DMS153 treated with DMSO at 0.1 percent for 48 hours (cell line): ENCODE data around the gene ATR.

Experiments used
- DNase-seq: peaks from one replicate; lab custom pipeline; 2025; ENCODE audit not compliant: unreplicated experiment; lab: John Stamatoyannopoulos, UW

ATR gene

DNA sequence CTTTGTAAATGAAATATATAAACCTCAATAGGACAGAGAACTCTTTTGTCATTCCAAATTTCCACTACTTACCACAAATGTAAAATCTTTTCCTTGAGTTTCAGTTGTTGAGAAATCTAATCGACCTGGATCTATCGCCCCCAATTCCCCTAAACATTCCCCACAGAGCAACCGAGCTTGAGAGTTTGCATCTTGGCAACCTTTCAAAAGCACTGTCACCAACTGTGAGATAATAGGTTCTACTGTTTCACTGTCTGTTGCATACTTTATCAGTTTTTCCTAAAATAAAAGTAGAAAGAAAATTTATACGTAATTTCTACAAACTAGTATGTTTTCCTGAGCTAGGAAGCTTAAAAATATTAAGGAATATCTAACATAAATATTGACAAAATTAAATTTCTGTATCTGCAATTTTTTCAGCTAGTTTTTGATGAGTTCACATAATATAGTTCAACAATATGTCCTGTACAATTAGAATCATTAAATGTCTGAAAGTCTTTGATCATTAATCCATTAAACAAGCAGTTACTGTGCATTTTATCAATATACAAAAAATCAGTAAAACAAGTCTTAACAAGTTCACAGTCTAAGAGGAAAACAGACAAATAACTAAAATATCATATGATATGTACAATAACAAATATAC, 54.5 kb downstream of the ATR start:
- no peak for DNase-seq

DNA sequence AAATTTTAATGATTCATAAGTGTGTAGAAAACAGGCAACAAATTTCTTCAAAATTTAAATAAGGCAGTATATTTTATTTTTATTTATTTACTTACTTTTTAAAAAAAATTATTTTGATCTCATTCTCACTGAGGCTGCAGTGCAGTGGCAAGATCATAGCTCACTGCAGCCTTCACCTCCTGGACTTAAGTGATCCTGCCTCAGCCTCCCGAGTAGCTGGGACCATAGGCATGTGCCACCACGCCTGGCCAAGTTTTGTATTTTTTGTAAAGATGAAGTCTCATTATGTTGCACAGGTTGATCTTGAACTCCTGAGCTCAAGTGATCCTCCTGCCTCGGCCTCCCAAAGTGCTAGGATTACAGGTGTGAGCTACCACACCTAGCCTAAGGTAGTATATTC, 69.5 kb downstream of the ATR start:
- DNase-seq, result no peak

- no peak for DNase-seq
Measured at GRCh38 chr3:142507241-142507640, 71.3 kb downstream of the ATR start.

DNA sequence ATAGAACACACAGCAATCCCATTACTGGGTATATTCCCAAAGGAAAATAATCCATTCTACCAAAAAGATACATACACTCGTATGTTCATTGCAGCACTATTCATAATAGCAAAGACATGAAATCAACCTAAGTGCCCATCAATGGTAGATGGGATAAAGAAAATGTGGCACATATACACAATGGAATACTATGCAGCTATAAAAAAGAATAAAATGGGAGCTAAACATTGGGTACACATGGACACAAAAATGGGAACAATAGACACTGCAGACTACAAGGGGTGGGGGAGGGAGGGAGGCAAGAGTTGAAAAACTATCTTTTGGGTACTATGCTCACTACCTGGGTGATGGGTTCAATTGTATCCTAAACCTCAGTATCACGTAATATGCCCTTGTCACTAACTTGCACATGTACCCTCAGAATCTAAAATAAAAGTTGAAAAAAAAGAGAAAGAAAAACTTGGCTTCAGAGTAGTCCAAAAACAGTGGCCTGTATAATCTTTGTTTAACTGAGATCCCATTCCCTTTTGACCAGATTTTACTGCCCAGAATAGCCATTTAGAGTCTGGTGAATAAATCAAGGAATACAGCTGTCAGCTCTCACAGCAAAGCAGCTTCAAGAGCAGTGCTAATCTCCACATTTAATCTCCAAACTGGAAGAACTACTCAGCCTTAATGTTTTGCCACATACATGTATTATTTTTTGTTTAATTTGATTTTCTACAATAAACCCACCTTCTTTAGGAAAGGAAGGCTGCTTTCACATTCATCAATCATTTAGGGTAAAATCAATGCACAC, 76.1 kb downstream of the ATR start:
- no peak for DNase-seq

GRCh38 chr3:142501004-142501926, 77.3 kb downstream of the ATR start:
- DNase-seq, result no peak

GRCh38 chr3:142500211-142500610, 78.3 kb downstream of the ATR start:
- no peak for DNase-seq

DNA sequence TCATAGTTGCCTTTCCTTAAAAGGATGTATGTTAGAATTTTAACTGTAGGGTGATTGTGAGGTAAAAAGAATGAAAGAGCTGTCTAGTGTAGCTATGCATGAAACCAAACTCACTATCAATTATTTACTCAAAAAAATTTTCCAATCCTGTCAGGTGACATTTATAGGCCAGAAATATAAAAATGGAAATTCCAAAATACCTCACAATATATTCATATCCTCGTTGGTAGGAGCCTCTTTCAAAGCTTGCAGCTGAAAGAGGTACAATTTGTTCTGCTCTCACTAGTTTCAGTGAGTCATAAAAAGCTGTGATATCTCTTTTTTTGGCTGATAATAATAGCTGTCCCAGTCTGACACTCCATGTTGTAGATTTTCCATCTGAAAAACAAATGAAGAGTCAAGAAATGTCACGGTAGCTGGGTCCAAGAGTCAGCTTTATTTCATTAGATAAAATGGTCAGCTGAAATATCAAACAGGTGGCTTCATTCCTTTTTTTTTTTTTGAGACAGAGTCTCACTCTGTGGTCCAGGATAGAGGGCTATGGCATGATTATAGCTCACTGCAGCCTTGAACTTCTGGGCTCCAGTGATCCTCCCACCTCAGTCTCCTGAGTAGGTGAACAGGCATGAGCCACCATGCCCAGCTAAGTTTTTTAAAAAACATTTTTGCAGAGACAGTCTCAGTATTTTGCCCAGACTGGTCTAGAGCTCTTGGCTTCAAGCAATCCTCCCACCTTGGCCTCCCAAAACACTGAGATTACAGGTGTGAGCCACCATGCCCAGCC, 79.9 kb downstream of the ATR start:
- DNase-seq, result no peak

GRCh38 chr3:142497729-142498128, 80.8 kb downstream of the ATR start:
- no peak for DNase-seq

DNA sequence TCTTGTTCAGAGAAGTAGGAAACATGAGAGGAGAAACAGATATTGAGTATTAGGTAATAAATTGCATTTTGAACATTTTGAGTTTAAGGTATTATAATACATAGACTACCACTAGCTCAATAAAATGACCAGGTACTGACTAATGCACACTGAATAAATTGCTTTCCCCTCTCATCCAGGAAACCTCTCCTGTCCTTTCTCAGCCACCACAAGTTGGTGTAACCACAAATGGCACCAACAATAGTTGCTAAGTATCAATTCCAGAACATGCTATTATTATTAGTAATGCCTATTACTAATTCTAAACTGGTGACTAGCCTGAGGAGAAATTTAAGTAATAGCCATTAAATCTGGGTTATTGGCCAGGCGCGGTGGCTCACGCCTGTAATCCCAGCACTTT, 83.4 kb downstream of the ATR start:
- no peak for DNase-seq

DNA sequence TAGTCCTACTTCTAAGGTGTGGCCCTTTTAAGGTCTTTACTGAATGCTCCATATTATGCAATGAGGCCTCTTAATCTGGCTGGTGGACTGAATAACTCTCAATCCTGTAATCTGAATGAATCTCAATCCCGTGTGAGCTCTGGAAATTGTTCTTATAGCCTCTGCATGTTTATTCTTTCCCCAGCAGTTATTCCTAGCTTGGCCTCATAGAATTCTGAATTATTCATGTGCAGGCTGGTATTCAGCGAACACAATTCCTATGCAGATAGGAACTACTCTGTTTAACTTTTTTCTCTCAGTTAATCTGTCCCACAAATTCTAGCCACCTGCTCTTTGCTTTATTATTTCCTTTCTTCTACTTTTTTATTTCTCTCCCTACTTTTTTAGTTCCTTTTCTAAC, 86.3 kb downstream of the ATR start:
- no peak for DNase-seq

DNA sequence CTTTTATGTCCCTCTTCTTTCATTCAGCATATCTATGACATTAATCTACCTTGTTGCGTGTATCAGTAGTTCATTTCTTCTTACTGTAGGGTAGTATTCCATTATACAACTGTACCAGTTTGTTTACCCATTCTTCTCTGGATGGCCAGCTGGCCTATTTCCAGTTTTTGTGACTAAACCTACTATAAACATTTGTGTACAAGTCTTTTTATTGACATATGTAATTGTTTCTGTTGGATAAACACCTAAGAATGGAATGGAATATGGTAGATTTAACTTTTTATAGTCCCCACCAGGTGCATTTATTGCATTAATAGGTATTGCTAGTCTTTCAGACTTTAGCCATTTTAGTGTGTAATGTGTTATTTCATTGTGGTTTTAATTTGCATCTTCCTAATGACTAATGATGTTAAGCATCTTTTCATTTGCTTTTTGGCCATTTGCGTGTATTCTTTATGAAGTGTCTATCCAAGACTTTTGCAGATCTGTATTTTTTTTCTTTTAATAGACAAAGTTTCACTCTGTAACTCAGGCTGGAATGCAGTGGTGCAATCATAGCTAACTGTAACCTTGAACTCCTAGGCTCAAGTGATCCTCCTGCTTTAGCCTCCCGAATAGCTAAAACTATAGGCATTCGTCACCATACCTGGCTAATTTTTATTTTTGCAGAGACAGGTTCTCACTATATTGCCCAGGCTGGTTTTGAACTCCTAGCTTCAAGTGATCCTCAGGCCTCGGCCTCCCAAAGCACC, 88.8 kb downstream of the ATR start:
- DNase-seq, result no peak

- DNase-seq, result no peak
Measured at GRCh38 chr3:142484912-142485435, 93.6 kb downstream of the ATR start.

GRCh38 chr3:142481196-142481595, 97.3 kb downstream of the ATR start:
- DNase-seq, result no peak

GRCh38 chr3:142470826-142471225, 107.7 kb downstream of the ATR start:
- no peak for DNase-seq

- DNase-seq, result no peak
Measured at GRCh38 chr3:142468456-142468855, 110.1 kb downstream of the ATR start.

- no peak for DNase-seq
Measured at GRCh38 chr3:142467768-142468167, 110.8 kb downstream of the ATR start.

DNA sequence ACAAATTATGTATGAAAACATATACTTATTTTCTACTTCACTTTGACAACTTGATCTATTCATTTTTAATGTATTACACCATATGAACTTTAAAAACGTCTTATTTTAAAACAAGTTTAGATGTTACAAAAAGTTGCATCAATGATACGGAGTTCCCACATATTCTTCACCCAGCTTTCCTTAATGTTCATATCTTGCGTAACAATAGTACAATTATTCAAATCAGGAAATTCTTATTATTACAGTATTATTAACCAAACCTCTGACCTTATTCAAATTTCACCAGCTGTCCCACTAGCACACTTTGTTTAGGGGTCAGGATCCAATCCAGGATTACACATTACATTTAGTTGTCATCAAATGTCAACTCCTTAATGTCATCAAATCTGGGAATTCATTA, 117.8 kb downstream of the ATR start:
- DNase-seq, result no peak

DNA sequence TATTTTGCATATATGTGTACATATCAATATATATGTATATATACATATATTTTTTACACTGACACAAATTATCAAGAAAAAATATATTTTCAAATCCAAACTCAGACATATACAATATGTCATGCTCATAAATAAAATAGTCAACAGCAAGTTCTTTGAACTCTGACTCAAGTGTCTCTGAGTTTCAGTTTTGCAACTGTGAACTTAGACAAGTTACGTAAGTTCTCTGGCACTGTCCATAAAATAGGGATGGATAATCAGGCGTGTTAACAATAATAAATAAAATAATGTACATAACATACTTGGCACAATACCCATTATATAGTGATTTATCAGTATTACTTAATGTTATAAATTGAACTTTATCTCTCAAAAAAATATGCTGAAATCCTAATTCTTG, 118.6 kb downstream of the ATR start:
- no peak for DNase-seq

GRCh38 chr3:142459096-142459495, 119.4 kb downstream of the ATR start:
- DNase-seq, result no peak

GRCh38 chr3:142450881-142451280, 127.7 kb downstream of the ATR start:
- DNase-seq, result no peak
